Endothelial cell of umbilical vein (primary cell): Measurements from ENCODE around the gene HID1. TPM values are rescaled to one million over a fixed set of nuclear protein-coding genes. Genes with fewer than 3 reads are reported as not detected.

ENCODE experiments used
- BruUV-seq: library from RNA; stranded (reverse); fragments of 400-500 nt; replicated peaks from 2 replicates; lab custom pipeline; 2021; lab: Mats Ljungman, UMichigan
- CTCF ChIA-PET: fragments of 300-600, 350-600 bp; sonication (Branson Sonifier 250); formaldehyde crosslinking; loops from one replicate; lab custom pipeline; 2021; ENCODE audit warnings: antibody characterized with exemption, inconsistent platforms; lab: Charles Lee
- POLR2A ChIA-PET: fragments of 300-600, 350-600 bp; sonication (Branson Sonifier 250); formaldehyde crosslinking; loops from one replicate; lab custom pipeline; 2021; ENCODE audit warnings: antibody characterized with exemption, inconsistent platforms; lab: Charles Lee
- DNase-seq: peaks from one replicate; pipeline ENCODE4 v3.0.0-alpha.2; 2011; ENCODE audit warnings: low read depth, low spot score
- FAIRE-seq: peaks from 2 replicates; lab custom pipeline; 2011; peaks lifted over from hg19 to GRCh38; lab: Jason Lieb, UNC
- H2AFZ ChIP-seq: 2 replicates; pipeline ENCODE4 v1.6.0; 2012; ENCODE audit warnings: low read depth, low read length, control low read depth, inconsistent platforms
- H3K27ac ChIP-seq: 2 replicates; pipeline ENCODE4 v1.5.1; 2011; ENCODE audit warnings: low read depth, mild to moderate bottlenecking, control low read depth, low read length, moderate library complexity; ENCODE audit not compliant: insufficient read depth
- H3K27me3 ChIP-seq, 2 experiments: 2 replicates each; pipeline versions ENCODE4 v1.6.0 to v1.6.1; 2011; ENCODE audit warnings: low read length in 2 of 2, mixed read lengths in 1 of 2; ENCODE audit not compliant: control insufficient read depth in 2 of 2, insufficient read depth in 2 of 2
- H3K36me3 ChIP-seq, 2 experiments: 2 replicates in 1 of 2; 3 replicates in 1 of 2; pipeline ENCODE4 v1.5.1; 2011; ENCODE audit warnings: low read length in 2 of 2, mild to moderate bottlenecking in 1 of 2, moderate library complexity in 1 of 2; ENCODE audit not compliant: control insufficient read depth in 2 of 2, insufficient read depth in 2 of 2; ENCODE audit errors: extremely low read depth in 1 of 2
- H3K4me1 ChIP-seq: 3 replicates; pipeline ENCODE4 v1.5.1; 2011; ENCODE audit warnings: mild to moderate bottlenecking, low read length; ENCODE audit not compliant: control insufficient read depth, insufficient read depth; ENCODE audit errors: extremely low read depth
- H3K4me2 ChIP-seq: 2 replicates; pipeline ENCODE4 v1.6.1; 2011; ENCODE audit warnings: low read length, control low read depth, mixed read lengths; ENCODE audit not compliant: insufficient read depth
- H3K4me3 ChIP-seq, 3 experiments: fragments of 200-600 bp in 1 of 3; sonication (generic), shearing (Covaris generic) in 1 of 3; replicated peaks in 1 of 3; 2 replicates each; pipeline ENCODE4 v1.5.1; 2011 to 2016; ENCODE audit warnings: control low read depth in 3 of 3, low read length in 3 of 3, mild to moderate bottlenecking in 2 of 3, inconsistent platforms in 1 of 3, low read depth in 1 of 3, moderate library complexity in 1 of 3; ENCODE audit not compliant: insufficient read depth in 1 of 3
- H3K79me2 ChIP-seq: 2 replicates; pipeline ENCODE4 v1.6.0; 2012; ENCODE audit warnings: low read length, inconsistent platforms; ENCODE audit not compliant: control insufficient read depth, insufficient read depth
- H3K9ac ChIP-seq: replicated peaks from 2 replicates; pipeline ENCODE3; 2011; ENCODE audit warnings: low read length, control low read depth; ENCODE audit not compliant: insufficient read depth; ENCODE audit errors: extremely low read depth
- H3K9me1 ChIP-seq: replicated peaks from 3 replicates; pipeline ENCODE4 v1.6.0; 2011; ENCODE audit warnings: mild to moderate bottlenecking, low read length; ENCODE audit not compliant: control insufficient read depth, insufficient read depth; ENCODE audit errors: extremely low read depth
- H3K9me3 ChIP-seq: replicated peaks from 2 replicates; pipeline ENCODE4 v1.5.1; 2012; ENCODE audit warnings: low read length, inconsistent platforms; ENCODE audit not compliant: control insufficient read depth, insufficient read depth
- H4K20me1 ChIP-seq: replicated peaks from 2 replicates; pipeline ENCODE3; 2011; ENCODE audit warnings: mild to moderate bottlenecking, low read length; ENCODE audit not compliant: control insufficient read depth, insufficient read depth; ENCODE audit errors: extremely low read depth
- CTCF ChIP-seq, 2 donors: IDR thresholded peaks; 1 replicate in 1 of 2; 2 replicates in 1 of 2; pipeline ENCODE4 v1.5.1; 2011; ENCODE audit warnings: low read length in 2 of 2, mild to moderate bottlenecking in 2 of 2, moderate library complexity in 2 of 2, control low read depth in 1 of 2, inconsistent platforms in 1 of 2, low read depth in 1 of 2; ENCODE audit not compliant: insufficient read depth in 1 of 2; ENCODE audit errors: extremely low read depth in 1 of 2
- EZH2 ChIP-seq: IDR thresholded peaks from 2 replicates; pipeline ENCODE4 v1.6.1; 2012; ENCODE audit warnings: borderline replicate concordance, low read depth, mild to moderate bottlenecking, moderate library complexity, low read length, inconsistent platforms; ENCODE audit not compliant: severe bottlenecking
- FOS ChIP-seq: IDR thresholded peaks from 2 replicates; pipeline ENCODE4 v1.6.1; 2011; ENCODE audit warnings: mild to moderate bottlenecking, low read length, moderate library complexity, borderline replicate concordance; ENCODE audit not compliant: insufficient read depth
- GATA2 ChIP-seq: IDR thresholded peaks from 2 replicates; pipeline ENCODE4 v1.7.0; 2011; ENCODE audit warnings: low read depth, mild to moderate bottlenecking, moderate library complexity, mixed read lengths, low read length; ENCODE audit not compliant: insufficient read length, insufficient read depth
- JUN ChIP-seq: IDR thresholded peaks from 2 replicates; pipeline ENCODE4 v1.6.1; 2011; ENCODE audit warnings: borderline replicate concordance, low read depth; ENCODE audit not compliant: insufficient read length, insufficient read depth
- MYC ChIP-seq: IDR thresholded peaks from one replicate; pipeline ENCODE4 v1.6.1; 2011; ENCODE audit warnings: mild to moderate bottlenecking, low read depth, low read length
- POLR2A ChIP-seq: IDR thresholded peaks from 2 replicates; pipeline ENCODE4 v1.6.1; 2012; ENCODE audit warnings: low read depth, mild to moderate bottlenecking, control low read depth, low read length
- POLR2AphosphoS5 ChIP-seq: IDR thresholded peaks from 2 replicates; pipeline ENCODE4 v1.6.1; 2012; ENCODE audit warnings: low read depth, mild to moderate bottlenecking, control low read depth, low read length, moderate library complexity; ENCODE audit not compliant: insufficient read depth
- dilution Hi-C: fragments of 300-500 bp; cut with MboI; formaldehyde crosslinking; loops from one replicate; pipeline ENCODE4 v1.15.0; 2019; ENCODE audit warnings: low sequenced_read_pairs; ENCODE audit not compliant: extremely low pct_ligation_motif_present
- intact Hi-C: fragments of 100-400 bp; cut with micrococcal nuclease; formaldehyde crosslinking; loops from one replicate; pipeline ENCODE4 v1.10.0; 2022
- polyA plus RNA-seq, 4 experiments: library from polyadenylated mRNA; depleted of rRNA in 3 of 4; stranded (reverse) in 3 of 4; unstranded in 1 of 4; fragments of >200 nt; gene quantifications; 2 replicates each; pipeline versions ENCODE4 v1.2.1 to v1.2.3, GENCODE V29; 2011 to 2012; ENCODE audit warnings: missing spikeins in 1 of 4
- total RNA-seq: library from RNA; stranded (reverse); gene quantifications from 2 replicates; pipeline ENCODE4 v1.2.3, GENCODE V29; 2021
- TF ChIP-seq, protein P1 (sequence below): IDR thresholded peaks from 2 replicates; pipeline ENCODE4 v1.6.1; 2011; ENCODE audit not compliant: insufficient read depth, insufficient read length

The HID1 gene
- total and polyA plus RNA-seq, 2 donors (not counting 3 experiments of a cell fraction or from before 2014, with no cell fraction given): 41.4 to 53.3 TPM

DNA sequence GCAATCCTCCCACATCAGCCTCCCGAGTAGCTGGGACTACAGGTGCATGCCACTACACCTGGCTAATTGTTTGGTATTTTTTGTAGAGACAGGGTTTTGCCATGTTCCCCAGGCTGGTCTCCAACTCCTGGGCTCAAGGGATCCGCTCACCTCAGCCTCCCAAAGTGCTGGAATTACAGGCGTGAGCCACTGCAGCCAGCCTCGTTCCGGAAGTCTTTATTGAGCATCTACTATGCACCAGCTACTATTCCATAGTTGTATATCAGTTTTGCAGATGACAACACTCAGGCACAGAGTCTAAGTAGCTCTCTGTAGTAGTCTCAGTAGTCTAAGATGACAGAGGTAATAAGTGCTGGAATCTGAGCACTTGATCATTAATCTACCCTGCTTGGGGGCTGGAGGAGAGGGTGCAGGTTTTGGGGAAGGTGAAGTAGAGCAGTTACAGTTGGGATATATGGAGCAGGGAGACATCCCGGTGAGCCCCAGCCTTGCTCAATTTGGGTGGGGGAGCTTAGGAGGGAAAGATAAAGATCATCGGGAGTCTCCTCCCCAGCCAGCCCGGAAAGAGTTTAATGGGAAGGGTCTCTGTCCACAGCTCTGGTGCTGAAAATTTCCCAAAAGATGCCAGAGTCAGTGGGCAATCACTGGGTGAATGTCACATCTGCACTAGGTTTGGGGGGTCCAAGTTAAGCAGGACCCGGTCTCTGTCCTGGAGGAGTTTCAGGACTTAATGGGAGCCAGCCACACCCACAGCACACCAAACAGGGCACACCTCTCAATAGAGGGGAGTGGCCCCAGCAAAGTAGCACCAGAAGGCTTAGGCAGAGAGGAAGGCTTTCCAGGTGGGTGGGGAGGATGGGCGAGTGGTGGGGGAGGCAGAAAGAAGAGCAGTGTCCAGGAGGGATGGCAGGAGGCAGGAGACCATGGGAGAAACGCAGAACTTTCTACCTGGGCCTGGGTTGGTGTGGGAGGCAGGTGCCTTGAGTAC is 35.2 kb downstream of the HID1 start:
- intact Hi-C loops: no loop called here
- FAIRE-seq (no peak), DNase-seq (no peak)
- ChIA-PET CTCF (interaction anchor here (1.5 to 1.7 kb wide), 2 partner anchors 13 to 20 kb away, joined by 4 to 5 read pairs; partner anchors contain the start of gene OTOP2), POLR2A (no interaction called here)
- H3K9me1 ChIP-seq: no peaks in the 10 kb centered on the region
- H3K4me2 ChIP-seq: no peak overlapping the region
- H3K4me3 ChIP-seq: no peak overlapping the region
- H3K4me1 ChIP-seq: no peaks in the 10 kb centered on the region
- H3K9ac ChIP-seq: no peak overlapping the region
- no peak overlapping the region for H2AFZ ChIP-seq
- TF ChIP-seq, protein P1, sequence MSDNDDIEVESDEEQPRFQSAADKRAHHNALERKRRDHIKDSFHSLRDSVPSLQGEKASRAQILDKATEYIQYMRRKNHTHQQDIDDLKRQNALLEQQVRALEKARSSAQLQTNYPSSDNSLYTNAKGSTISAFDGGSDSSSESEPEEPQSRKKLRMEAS: no peak
- TF ChIP-seq EZH2 (no peak), GATA2 (no peak), FOS (no peak), JUN (no peak), POLR2A (no peak), POLR2AphosphoS5 (no peak), MYC (no peak), CTCF (IDR thresholded peaks at IDR 0.05; ENCODE audit: extremely low read depth in 1 of 2, insufficient read depth in 1 of 2, low read depth in 1 of 2, low read length in 2 of 2) (no peak)
- H3K9me3 ChIP-seq: no peaks in the 10 kb centered on the region
- peaks cover 45 to 47% of the 10 kb centered on the region in 2 experiments for H3K27me3 ChIP-seq
- H3K36me3 ChIP-seq: no peaks in the 10 kb centered on the region
- dilution Hi-C loops: no loop called here
- H4K20me1 ChIP-seq: no peaks in the 10 kb centered on the region
- no peaks in the 10 kb centered on the region for H3K79me2 ChIP-seq
- H3K27ac ChIP-seq: no peak overlapping the region
- no TSS peak for BruUV-seq
